Measurements from ENCODE around the gene NOS1AP.

Gene NOS1AP

GRCh38 chr1:162374406-162374805 is 304.9 kb downstream of the NOS1AP start:
- TF ChIP-seq, protein P1, sequence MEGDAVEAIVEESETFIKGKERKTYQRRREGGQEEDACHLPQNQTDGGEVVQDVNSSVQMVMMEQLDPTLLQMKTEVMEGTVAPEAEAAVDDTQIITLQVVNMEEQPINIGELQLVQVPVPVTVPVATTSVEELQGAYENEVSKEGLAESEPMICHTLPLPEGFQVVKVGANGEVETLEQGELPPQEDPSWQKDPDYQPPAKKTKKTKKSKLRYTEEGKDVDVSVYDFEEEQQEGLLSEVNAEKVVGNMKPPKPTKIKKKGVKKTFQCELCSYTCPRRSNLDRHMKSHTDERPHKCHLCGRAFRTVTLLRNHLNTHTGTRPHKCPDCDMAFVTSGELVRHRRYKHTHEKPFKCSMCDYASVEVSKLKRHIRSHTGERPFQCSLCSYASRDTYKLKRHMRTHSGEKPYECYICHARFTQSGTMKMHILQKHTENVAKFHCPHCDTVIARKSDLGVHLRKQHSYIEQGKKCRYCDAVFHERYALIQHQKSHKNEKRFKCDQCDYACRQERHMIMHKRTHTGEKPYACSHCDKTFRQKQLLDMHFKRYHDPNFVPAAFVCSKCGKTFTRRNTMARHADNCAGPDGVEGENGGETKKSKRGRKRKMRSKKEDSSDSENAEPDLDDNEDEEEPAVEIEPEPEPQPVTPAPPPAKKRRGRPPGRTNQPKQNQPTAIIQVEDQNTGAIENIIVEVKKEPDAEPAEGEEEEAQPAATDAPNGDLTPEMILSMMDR (conservative IDR thresholded peaks at IDR 0.05; ENCODE audit: low read depth, low read length), result no peak
- no peak for DNase-seq (ENCODE audit: low read depth)
- H3K4me3 ChIP-seq (ENCODE audit: low read depth, low read length), result no peak overlapping the region

DNA sequence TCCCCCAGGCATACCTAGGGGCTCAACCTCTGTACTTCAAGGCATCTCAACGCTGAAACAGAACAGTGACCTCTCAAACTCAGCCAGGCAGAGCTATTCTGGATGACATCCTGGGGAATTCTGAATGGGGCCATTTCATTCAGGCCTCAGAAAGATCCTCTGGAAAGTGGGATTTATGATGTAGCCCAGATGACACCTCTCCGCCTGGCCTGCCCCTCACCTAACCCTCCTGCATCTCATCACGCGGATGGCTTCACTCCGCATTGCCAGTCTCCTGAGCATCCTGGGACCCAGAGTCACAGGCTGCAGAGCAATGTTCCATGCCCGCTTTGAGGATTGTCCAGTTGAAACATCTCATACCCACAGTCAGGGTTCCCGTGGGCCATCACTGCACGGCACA is 306.0 kb downstream of the NOS1AP start:
- no peak for DNase-seq (ENCODE audit: low read depth)
- no peak overlapping the region for H3K4me3 ChIP-seq (ENCODE audit: low read depth, low read length)
- TF ChIP-seq, protein P1 (conservative IDR thresholded peaks at IDR 0.05; ENCODE audit: low read depth, low read length), result no peak

DNA sequence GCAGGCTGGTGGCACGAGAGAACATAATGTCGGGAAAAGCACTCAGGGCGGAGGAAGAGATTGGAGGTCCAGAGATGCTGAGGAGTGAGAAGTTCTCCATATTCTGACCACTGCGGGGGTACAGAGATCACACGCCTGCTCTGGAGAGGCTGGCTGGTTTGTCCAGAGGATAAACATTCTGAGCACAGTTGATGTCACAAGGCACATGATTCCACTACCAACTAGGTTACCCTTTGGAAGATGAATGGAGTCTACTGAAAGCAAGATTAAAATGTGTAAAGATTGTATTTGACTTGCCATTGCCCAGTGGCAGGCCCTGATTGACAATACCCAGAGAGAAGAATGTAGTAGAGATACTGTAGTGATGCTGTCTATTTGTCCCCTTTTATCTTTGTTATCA is 307.2 kb downstream of the NOS1AP start, which contains the start of gene SPATA46:
TSS of gene SPATA46 (minus strand) at position 164 of the 400 bp plus-strand sequence. CDS start at position 100, 64 bp downstream.
- H3K4me3 ChIP-seq (ENCODE audit: low read depth, low read length), result no peak within 1 kb of the TSS
- TF ChIP-seq, protein P1 (conservative IDR thresholded peaks at IDR 0.05; ENCODE audit: low read depth, low read length), result no peak
- no peak for DNase-seq (ENCODE audit: low read depth)

DNA sequence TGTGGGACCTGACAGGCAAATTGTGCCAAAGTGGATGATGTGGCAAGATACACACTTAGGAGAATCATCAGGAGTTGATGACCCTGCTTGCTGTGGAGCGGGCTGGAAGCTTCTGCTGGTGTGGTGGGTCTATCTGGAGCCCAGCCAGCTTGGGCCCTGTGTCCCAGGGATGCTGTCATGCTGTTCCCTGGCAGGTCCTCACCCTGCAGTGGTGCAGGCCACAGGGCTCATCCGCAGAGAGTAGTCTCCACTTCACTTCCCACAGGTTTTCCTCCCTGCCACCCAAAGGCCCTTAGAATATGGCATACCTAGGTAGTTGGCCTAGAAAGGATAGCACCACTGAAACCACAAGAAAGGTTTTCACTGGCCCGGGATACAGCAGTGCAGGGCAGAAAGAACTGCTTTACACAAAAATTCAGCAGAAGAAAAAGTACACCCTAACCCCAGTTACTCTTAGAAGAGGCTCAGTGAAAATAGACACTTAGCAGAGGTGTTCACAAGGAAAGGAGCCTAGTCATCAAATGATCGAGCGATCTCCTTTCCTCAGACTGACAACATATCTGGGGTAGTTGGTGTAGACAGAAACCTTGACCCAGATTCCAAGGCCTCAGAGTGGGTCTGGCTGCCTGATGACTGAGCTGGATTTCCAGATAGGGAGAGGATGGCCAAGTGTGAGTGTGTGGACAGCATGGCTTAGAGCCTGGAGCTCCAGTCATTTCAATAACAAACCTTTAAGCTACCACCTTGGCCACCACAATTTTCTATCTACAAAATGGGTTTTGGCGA is 310.8 kb downstream of the NOS1AP start:
- no peak for DNase-seq (ENCODE audit: low read depth)
- TF ChIP-seq, protein P1 (conservative IDR thresholded peaks at IDR 0.05; ENCODE audit: low read depth, low read length), result no peak

DNA sequence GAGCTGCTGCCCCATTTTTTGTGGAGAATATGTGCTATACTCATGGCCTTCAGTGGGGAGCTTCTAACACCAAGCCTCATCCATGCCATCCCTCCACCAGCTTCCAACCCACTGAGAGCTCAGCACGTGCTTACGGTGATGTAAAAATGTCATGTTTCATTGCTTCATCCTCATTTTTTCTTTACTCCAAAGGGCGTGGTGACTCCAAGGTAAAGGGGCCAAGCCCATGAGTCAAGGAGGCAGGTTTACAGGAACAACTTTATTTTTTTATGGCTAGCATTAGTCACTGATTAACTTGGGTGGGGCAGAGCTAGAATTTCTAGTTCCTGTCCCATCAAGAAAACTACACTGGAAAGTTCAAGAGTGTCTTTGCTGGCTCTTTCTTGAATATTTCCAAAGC is 311.9 kb downstream of the NOS1AP start, which contains the start of gene C1orf226:
TSS of gene C1orf226 (plus strand) at position 346 of the 400 bp plus-strand sequence. CDS start 174 bp downstream, outside the sequence.
- no peak for DNase-seq (ENCODE audit: low read depth)
- no peak within 1 kb of the TSS for H3K4me3 ChIP-seq (ENCODE audit: low read depth, low read length)
- TF ChIP-seq, protein P1 (conservative IDR thresholded peaks at IDR 0.05; ENCODE audit: low read depth, low read length), result no peak

More for the DNA sequence above, 310.8 kb downstream of the NOS1AP start:
- no peak overlapping the region for H3K4me3 ChIP-seq (ENCODE audit: low read depth, low read length)

GRCh38 chr1:162381941-162382750 is 312.7 kb downstream of the NOS1AP start:
- H3K4me3 ChIP-seq (ENCODE audit: low read depth, low read length), result no peak overlapping the region
- TF ChIP-seq, protein P1 (conservative IDR thresholded peaks at IDR 0.05; ENCODE audit: low read depth, low read length), result no peak
- DNase-seq (ENCODE audit: low read depth), result no peak

All from choroid plexus epithelial cell (primary cell).